ENCODE data around the gene NCLN. TPM values are rescaled to one million over a fixed set of nuclear protein-coding genes. Genes with fewer than 3 reads are reported as not detected.
A peak's percentile ranks its signal among the peaks of the same experiment; 100 is the strongest.
"Not testable (repeated sequence)": the region's sequence is repeated elsewhere in the genome, so short reads cannot be mapped to it uniquely, and the experiment has no call there.

The NCLN gene
- total RNA-seq (2014; rRNA removed; shearing (Covaris generic)): 29.2 and 39.5 TPM in 2 replicates

GRCh38 chr19:3185461-3186159 is at the start of gene NCLN:
TSS of gene NCLN (plus strand) at chr19:3185930. CDS start at chr19:3186031, 101 bp downstream.
- DNase-seq (ENCODE audit: low read depth): peak; percentile 91

GRCh38 chr19:3135961-3136683 is 49.6 kb upstream of the NCLN start, which contains the start of gene GNA15:
TSS of gene GNA15 (plus strand) at chr19:3136033. CDS start at chr19:3136451, 418 bp downstream.
- DNase-seq (ENCODE audit: low read depth): peak; percentile 36

- no peak for DNase-seq (ENCODE audit: low read depth)
These were observed 49.1 kb upstream of the NCLN start for GRCh38 chr19:3136684-3137055.

- no peak for DNase-seq (ENCODE audit: low read depth)
These were observed 48.6 kb upstream of the NCLN start for GRCh38 chr19:3137119-3137518.

GRCh38 chr19:3138268-3138667 is 47.5 kb upstream of the NCLN start:
- DNase-seq (ENCODE audit: low read depth): no peak

- DNase-seq (ENCODE audit: low read depth): peak; percentile 83
These were observed 45.1 kb upstream of the NCLN start for GRCh38 chr19:3140667-3141038.

- DNase-seq (ENCODE audit: low read depth): peak; percentile 97
These were observed 43.4 kb upstream of the NCLN start for GRCh38 chr19:3142292-3142670.

GRCh38 chr19:3142781-3143337 is 42.9 kb upstream of the NCLN start:
- DNase-seq (ENCODE audit: low read depth): peak; percentile 64

- no peak for DNase-seq (ENCODE audit: low read depth)
These were observed 39.6 kb upstream of the NCLN start for GRCh38 chr19:3145909-3146676.

- no peak for DNase-seq (ENCODE audit: low read depth)
These were observed 39.0 kb upstream of the NCLN start for GRCh38 chr19:3146677-3147100.

GRCh38 chr19:3148503-3148902 is 37.2 kb upstream of the NCLN start:
- DNase-seq (ENCODE audit: low read depth): no peak

- DNase-seq (ENCODE audit: low read depth): no peak
These were observed 36.6 kb upstream of the NCLN start for GRCh38 chr19:3149089-3149488.

- no peak for DNase-seq (ENCODE audit: low read depth)
These were observed 35.9 kb upstream of the NCLN start for GRCh38 chr19:3149526-3150505.

GRCh38 chr19:3150739-3151329 is 34.9 kb upstream of the NCLN start:
- no peak for DNase-seq (ENCODE audit: low read depth)

- DNase-seq (ENCODE audit: low read depth): peak; percentile 46
These were observed 33.9 kb upstream of the NCLN start for GRCh38 chr19:3151563-3152418.

GRCh38 chr19:3152419-3152780 is 33.3 kb upstream of the NCLN start:
- DNase-seq (ENCODE audit: low read depth): no peak

- no peak for DNase-seq (ENCODE audit: low read depth)
These were observed 32.2 kb upstream of the NCLN start for GRCh38 chr19:3153286-3154230.

- DNase-seq (ENCODE audit: low read depth): not testable (repeated sequence)
These were observed 31.3 kb upstream of the NCLN start for GRCh38 chr19:3154447-3154846.
